ENCODE data around the gene AQR. TPM values are rescaled to one million over a fixed set of nuclear protein-coding genes. Genes with fewer than 3 reads are reported as not detected.
A peak's percentile ranks its signal among the peaks of the same experiment; 100 is the strongest.

Gene AQR
- total and polyA plus RNA-seq, 2 of the 13 experiments (the other 11 are each of a cell fraction or from before 2014, with no cell fraction given) = 18.7 to 31.3 TPM

DNA sequence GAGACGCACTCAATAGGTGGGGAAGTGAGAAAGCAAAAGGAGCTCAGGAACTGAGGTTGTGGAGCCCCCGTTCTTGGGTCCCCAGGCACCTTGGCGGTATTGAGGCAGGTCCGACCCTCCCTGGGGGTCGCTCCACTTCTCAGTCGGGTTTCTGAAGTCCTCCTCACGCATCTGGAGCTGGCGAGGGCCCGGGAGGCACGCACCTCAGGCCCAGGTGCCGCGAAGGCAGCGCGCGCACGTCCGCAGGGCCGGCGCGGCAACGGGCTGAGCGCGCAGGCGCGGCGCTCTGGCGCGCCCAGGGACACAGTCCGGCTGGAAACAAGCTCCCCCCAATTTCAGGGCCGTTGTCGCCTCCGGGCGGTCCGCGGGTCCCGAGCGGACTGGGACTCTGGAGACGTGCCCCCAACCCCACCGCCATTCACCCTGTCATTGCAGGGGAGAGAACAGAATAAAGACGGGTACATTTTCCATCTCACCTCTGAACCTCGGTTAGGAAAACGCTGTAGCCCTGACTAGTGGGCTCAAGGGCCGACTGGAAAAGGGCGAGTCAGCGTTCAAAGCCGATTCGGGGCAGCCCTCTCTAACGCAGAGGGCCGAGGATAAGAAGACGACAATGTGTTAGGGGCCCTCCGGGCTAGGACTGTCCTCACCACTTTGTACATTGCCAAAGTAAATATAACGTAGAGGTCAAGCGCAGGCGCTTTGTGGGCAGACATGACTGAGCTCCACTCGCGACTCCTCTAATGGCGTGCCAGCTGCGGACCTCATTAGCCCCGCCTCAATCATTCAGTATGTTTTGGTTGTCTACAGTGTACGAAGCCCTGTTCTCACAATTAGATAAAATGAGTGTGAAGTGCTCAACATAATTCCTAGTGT, 18.7 kb upstream of the AQR start, which contains the start of gene ZNF770 (continued):
- TF ChIP-seq SNAPC4 (CRISPR knock-in tag; IDR thresholded peaks at IDR 0.05) = 0 out of 2 replicates have a peak, but pooled peaks have one; percentile 54
- TF ChIP-seq RORA (CRISPR knock-in tag; IDR thresholded peaks at IDR 0.05) = no peak; the same call in 1 of the 2 replicates
- TF ChIP-seq ZNF724P (CRISPR knock-in tag; IDR thresholded peaks at IDR 0.05; ENCODE audit: borderline replicate concordance) = no peak; the same call in 1 of the 2 replicates
- TF ChIP-seq ATF3 (CRISPR knock-in tag; IDR thresholded peaks at IDR 0.05) = no peak; the same call in 1 of the 2 replicates
- no peak for TF ChIP-seq FOXA1 (IDR thresholded peaks at IDR 0.05)
- no peak for TF ChIP-seq FOXA1 (CRISPR knock-in tag; IDR thresholded peaks at IDR 0.05)
- TF ChIP-seq, protein P1, sequence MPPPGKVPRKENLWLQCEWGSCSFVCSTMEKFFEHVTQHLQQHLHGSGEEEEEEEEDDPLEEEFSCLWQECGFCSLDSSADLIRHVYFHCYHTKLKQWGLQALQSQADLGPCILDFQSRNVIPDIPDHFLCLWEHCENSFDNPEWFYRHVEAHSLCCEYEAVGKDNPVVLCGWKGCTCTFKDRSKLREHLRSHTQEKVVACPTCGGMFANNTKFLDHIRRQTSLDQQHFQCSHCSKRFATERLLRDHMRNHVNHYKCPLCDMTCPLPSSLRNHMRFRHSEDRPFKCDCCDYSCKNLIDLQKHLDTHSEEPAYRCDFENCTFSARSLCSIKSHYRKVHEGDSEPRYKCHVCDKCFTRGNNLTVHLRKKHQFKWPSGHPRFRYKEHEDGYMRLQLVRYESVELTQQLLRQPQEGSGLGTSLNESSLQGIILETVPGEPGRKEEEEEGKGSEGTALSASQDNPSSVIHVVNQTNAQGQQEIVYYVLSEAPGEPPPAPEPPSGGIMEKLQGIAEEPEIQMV (CRISPR knock-in tag; IDR thresholded peaks at IDR 0.05; ENCODE audit: low read depth) = peak; percentile 97
- TF ChIP-seq TAF15 (IDR thresholded peaks at IDR 0.05; ENCODE audit: low read depth, low read length, poor library complexity, severe bottlenecking) = no peak
- TF ChIP-seq TBL1XR1 (IDR thresholded peaks at IDR 0.05; ENCODE audit: borderline replicate concordance, low read length, partially characterized antibody) = peak; percentile 50
- TF ChIP-seq PLRG1 (conservative IDR thresholded peaks at IDR 0.05) = no peak
- TF ChIP-seq FLYWCH1 (CRISPR knock-in tag; IDR thresholded peaks at IDR 0.05) = peak; percentile 55; the same call in 1 of the 2 replicates
- TF ChIP-seq, protein P2, sequence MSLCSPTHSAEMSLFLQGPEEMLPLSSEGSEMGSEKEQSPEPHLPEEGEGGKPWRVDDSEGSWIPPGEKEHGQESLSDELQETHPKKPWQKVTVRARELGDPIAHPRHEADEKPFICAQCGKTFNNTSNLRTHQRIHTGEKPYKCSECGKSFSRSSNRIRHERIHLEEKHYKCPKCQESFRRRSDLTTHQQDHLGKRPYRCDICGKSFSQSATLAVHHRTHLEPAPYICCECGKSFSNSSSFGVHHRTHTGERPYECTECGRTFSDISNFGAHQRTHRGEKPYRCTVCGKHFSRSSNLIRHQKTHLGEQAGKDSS (CRISPR knock-in tag; IDR thresholded peaks at IDR 0.05; ENCODE audit: borderline replicate concordance, low read depth) = peak; percentile 93
- no peak for TF ChIP-seq CHCHD3 (CRISPR knock-in tag; IDR thresholded peaks at IDR 0.05)
- peak; percentile 30; the same call in 1 of the 2 replicates for TF ChIP-seq TEAD2 (CRISPR knock-in tag; IDR thresholded peaks at IDR 0.05)
- no peak for TF ChIP-seq KLF6 (CRISPR knock-in tag; IDR thresholded peaks at IDR 0.05)
- TF ChIP-seq MEF2D (CRISPR knock-in tag; IDR thresholded peaks at IDR 0.05) = no peak
- TF ChIP-seq UBTF (CRISPR knock-in tag; IDR thresholded peaks at IDR 0.05) = peak; percentile 98
- TF ChIP-seq ZBTB7B (CRISPR knock-in tag; IDR thresholded peaks at IDR 0.05) = peak; percentile 78; the same call in 1 of the 2 replicates
- no peak for TF ChIP-seq LCORL (IDR thresholded peaks at IDR 0.05)
- no peak for TF ChIP-seq LCORL (CRISPR knock-in tag; IDR thresholded peaks at IDR 0.05)
